GM23338 (cell line): ENCODE data around the gene TAGLN2. TPM values are rescaled to one million over a fixed set of nuclear protein-coding genes. Genes with fewer than 3 reads are reported as not detected.
A peak's percentile ranks its signal among the peaks of the same experiment; 100 is the strongest.

Experiments
- ATAC-seq: fragments of 200-7000 bp; cut with Tn5 transposase; 3 replicates; pipeline ENCODE4 v1.9.1; 2020
- DNase-seq: peaks from one replicate; pipeline ENCODE4 v3.0.0-alpha.2; 2015; ENCODE audit warnings: low spot score
- H2AFZ ChIP-seq: fragments of 200-600 bp; sonication (generic); 2 replicates; pipeline ENCODE4 v1.8.0; 2016; ENCODE audit warnings: antibody characterized with exemption, mild to moderate bottlenecking, moderate library complexity
- H3F3A ChIP-seq: fragments of 200-600 bp; sonication (generic); replicated peaks from 2 replicates; pipeline ENCODE4 v1.8.0; 2017; ENCODE audit warnings: antibody characterized with exemption, mixed run types, low read depth
- H3K27ac ChIP-seq: fragments of 200-600 bp; sonication (generic); 2 replicates; pipeline ENCODE4 v1.6.1; 2016; ENCODE audit warnings: low read depth
- H3K27me3 ChIP-seq: fragments of 200-600 bp; sonication (generic); 2 replicates; pipeline ENCODE4 v1.8.0; 2016; ENCODE audit warnings: mild to moderate bottlenecking, mixed run types, moderate library complexity; ENCODE audit not compliant: insufficient read depth
- H3K36me3 ChIP-seq: fragments of 200-600 bp; sonication (generic); 2 replicates; pipeline ENCODE4 v1.8.0; 2016; ENCODE audit warnings: mild to moderate bottlenecking; ENCODE audit not compliant: insufficient read depth
- H3K4me1 ChIP-seq: fragments of 200-600 bp; sonication (generic); 2 replicates; pipeline ENCODE4 v1.8.0; 2016; ENCODE audit warnings: mild to moderate bottlenecking, moderate library complexity; ENCODE audit not compliant: insufficient read depth
- H3K4me2 ChIP-seq: fragments of 200-600 bp; sonication (generic); 2 replicates; pipeline ENCODE4 v1.7.1; 2017; ENCODE audit warnings: mixed run types
- H3K4me3 ChIP-seq: fragments of 200-600 bp; sonication (generic); 2 replicates; pipeline ENCODE4 v1.6.1; 2016; ENCODE audit warnings: mixed run types
- H3K79me2 ChIP-seq: fragments of 200-600 bp; sonication (generic); replicated peaks from 2 replicates; pipeline ENCODE4 v1.8.0; 2017; ENCODE audit warnings: mild to moderate bottlenecking; ENCODE audit not compliant: insufficient read depth
- H3K9me2 ChIP-seq: fragments of 200-600 bp; sonication (generic); 2 replicates; pipeline ENCODE4 v1.8.0; 2017; ENCODE audit not compliant: insufficient read depth
- H4K20me1 ChIP-seq: fragments of 200-600 bp; sonication (generic); replicated peaks from 2 replicates; pipeline ENCODE4 v1.8.0; 2017; ENCODE audit warnings: mild to moderate bottlenecking; ENCODE audit not compliant: insufficient read depth
- H3K27ac Mint-ChIP-seq: 2 replicates; pipeline ENCODE4 v1.8.0; 2020; ENCODE audit warnings: inconsistent platforms, mild to moderate bottlenecking, moderate library complexity, mixed read lengths
- H3K27me3 Mint-ChIP-seq: 3 replicates; pipeline ENCODE4 v1.8.0; 2022; ENCODE audit warnings: low read depth, mild to moderate bottlenecking, moderate library complexity, mixed read lengths, inconsistent platforms; ENCODE audit not compliant: insufficient read depth, poor library complexity
- H3K36me3 Mint-ChIP-seq: 3 replicates; pipeline ENCODE4 v1.8.0; 2021; ENCODE audit warnings: low read depth, mild to moderate bottlenecking, inconsistent platforms, moderate library complexity, mixed read lengths
- H3K4me1 Mint-ChIP-seq: 3 replicates; pipeline ENCODE4 v1.8.0; 2020; ENCODE audit warnings: mild to moderate bottlenecking, inconsistent platforms, mixed read lengths
- H3K4me3 Mint-ChIP-seq: 3 replicates; pipeline ENCODE4 v1.8.0; 2021; ENCODE audit warnings: moderate library complexity, mild to moderate bottlenecking, inconsistent platforms, mixed read lengths
- H3K9me3 Mint-ChIP-seq: 3 replicates; pipeline ENCODE4 v1.8.0; 2020; ENCODE audit warnings: moderate library complexity, mild to moderate bottlenecking, inconsistent platforms, mixed read lengths
- CREB1 ChIP-seq: fragments of 250-450 bp; sonication (Bioruptor Pico); IDR thresholded peaks from 2 replicates; pipeline ENCODE4 v1.5.0; 2020; ENCODE audit warnings: low read depth, mild to moderate bottlenecking, moderate library complexity
- CTCF ChIP-seq, 2 experiments: fragments of 200-600 bp in 1 of 2; sonication (generic) in 1 of 2; conservative IDR thresholded peaks; 2 replicates each; pipeline versions ENCODE4 v1.5.1 to v1.6.1; 2016 to 2017; ENCODE audit warnings: antibody characterized with exemption in 2 of 2, low read depth in 2 of 2, mild to moderate bottlenecking in 2 of 2, moderate library complexity in 1 of 2
- ETS1 ChIP-seq: IDR thresholded peaks from 2 replicates; pipeline ENCODE4 v1.6.1; 2016; ENCODE audit warnings: antibody characterized with exemption
- JUNB ChIP-seq: IDR thresholded peaks from one replicate; pipeline ENCODE4 v1.6.1; 2016; ENCODE audit warnings: antibody characterized with exemption; ENCODE audit not compliant: unreplicated experiment
- STAT1 ChIP-seq: IDR thresholded peaks from one replicate; pipeline ENCODE4 v1.6.1; 2016; ENCODE audit warnings: antibody characterized with exemption; ENCODE audit not compliant: unreplicated experiment
- ZNF114 ChIP-seq: fragments of 250-450 bp; sonication (Bioruptor Pico); IDR thresholded peaks from 2 replicates; pipeline ENCODE4 v1.5.0; 2020; ENCODE audit warnings: mild to moderate bottlenecking, moderate library complexity
- ZNF331 ChIP-seq: fragments of 250-450 bp; sonication (Bioruptor Pico); IDR thresholded peaks from 2 replicates; pipeline ENCODE4 v1.5.0; 2020; ENCODE audit warnings: low read depth, mild to moderate bottlenecking, moderate library complexity
- ZNF462 ChIP-seq: fragments of 250-450 bp; sonication (Bioruptor Pico); IDR thresholded peaks from 2 replicates; pipeline ENCODE4 v1.5.0; 2020; ENCODE audit warnings: mild to moderate bottlenecking, moderate library complexity
- polyA plus RNA-seq: library from polyadenylated mRNA; unstranded; fragments of >200 nt; fragmentation: Nextera tagmentation; extraction: Ambion mirVana; gene quantifications from 2 replicates; pipeline ENCODE4 v1.2.1, GENCODE V29; 2016
- total RNA-seq: library from RNA; depleted of rRNA; stranded (reverse); fragments of >200 nt; shearing (Covaris generic); gene quantifications from 2 replicates; pipeline ENCODE4 v1.2.3, GENCODE V29; 2014
- TF ChIP-seq, protein P1 (sequence below): IDR thresholded peaks from one replicate; pipeline ENCODE4 v1.6.1; 2018; ENCODE audit warnings: antibody characterized with exemption; ENCODE audit not compliant: unreplicated experiment

Gene TAGLN2
- total and polyA plus RNA-seq, 2 experiments from 2014 or later: 58.2 to 60.1 TPM

DNA sequence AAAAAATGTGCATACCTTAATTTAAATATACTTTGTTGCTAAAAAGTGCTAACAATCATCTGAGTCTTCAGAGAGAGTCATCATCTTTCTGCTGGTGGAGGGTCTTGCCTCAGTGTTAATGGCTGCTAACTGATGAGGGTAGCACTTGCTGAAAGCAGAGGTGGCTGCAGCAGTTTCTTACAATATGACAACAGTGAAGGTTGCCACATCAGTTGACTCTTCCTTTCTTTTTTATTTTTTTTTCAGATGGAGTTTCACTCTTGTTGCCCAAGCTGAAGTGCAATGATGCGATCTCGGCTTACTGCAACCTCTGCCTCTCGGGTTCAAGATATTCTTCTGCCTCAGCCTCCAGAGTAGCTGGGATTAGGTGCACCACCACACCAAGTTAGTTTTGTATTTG, 22.8 kb downstream of the TAGLN2 start (continued):
- TF ChIP-seq CTCF (conservative IDR thresholded peaks at IDR 0.05; ENCODE audit: low read depth in 2 of 2) (no peak), STAT1 (no peak), ZNF331 (CRISPR knock-in tag) (no peak), CREB1 (CRISPR knock-in tag) (no peak)
- TF ChIP-seq, protein P1, sequence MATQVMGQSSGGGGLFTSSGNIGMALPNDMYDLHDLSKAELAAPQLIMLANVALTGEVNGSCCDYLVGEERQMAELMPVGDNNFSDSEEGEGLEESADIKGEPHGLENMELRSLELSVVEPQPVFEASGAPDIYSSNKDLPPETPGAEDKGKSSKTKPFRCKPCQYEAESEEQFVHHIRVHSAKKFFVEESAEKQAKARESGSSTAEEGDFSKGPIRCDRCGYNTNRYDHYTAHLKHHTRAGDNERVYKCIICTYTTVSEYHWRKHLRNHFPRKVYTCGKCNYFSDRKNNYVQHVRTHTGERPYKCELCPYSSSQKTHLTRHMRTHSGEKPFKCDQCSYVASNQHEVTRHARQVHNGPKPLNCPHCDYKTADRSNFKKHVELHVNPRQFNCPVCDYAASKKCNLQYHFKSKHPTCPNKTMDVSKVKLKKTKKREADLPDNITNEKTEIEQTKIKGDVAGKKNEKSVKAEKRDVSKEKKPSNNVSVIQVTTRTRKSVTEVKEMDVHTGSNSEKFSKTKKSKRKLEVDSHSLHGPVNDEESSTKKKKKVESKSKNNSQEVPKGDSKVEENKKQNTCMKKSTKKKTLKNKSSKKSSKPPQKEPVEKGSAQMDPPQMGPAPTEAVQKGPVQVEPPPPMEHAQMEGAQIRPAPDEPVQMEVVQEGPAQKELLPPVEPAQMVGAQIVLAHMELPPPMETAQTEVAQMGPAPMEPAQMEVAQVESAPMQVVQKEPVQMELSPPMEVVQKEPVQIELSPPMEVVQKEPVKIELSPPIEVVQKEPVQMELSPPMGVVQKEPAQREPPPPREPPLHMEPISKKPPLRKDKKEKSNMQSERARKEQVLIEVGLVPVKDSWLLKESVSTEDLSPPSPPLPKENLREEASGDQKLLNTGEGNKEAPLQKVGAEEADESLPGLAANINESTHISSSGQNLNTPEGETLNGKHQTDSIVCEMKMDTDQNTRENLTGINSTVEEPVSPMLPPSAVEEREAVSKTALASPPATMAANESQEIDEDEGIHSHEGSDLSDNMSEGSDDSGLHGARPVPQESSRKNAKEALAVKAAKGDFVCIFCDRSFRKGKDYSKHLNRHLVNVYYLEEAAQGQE: no peak

DNA sequence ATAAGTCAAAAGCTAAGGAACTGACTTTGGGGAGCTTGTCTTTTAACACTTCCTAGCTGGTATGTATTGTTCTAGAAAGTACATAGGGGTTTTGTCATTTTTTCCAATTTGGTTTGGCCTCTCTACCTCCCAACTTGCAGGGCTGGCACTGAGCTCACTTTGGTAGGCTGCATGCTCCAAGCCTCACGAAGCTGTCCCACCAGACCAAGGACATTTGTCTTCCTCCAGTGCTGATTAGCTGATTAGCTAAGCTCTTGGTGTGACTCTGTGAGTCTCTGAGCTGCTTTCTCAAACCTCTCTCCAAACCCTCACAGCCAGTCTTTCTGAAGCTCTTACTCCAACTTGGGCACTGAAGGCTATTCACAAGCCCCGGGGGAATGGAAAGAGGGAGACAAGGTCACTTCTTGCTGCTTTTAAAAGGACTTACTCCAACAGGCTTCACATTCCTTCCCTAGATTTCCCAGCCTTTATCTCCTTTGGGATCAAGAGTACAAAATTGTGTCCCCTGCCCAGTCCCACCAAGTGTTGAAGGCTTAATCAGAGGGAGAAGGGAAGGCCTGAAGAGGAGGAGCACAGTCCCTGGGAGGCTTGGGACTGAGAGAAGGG, 24.4 kb downstream of the TAGLN2 start:
- Histone ChIP-seq H3K4me1 (peaks cover 12% of the 10 kb centered on the region), H3K27me3 (peaks cover 17% of the 10 kb centered on the region), H3K4me3 (no peak overlapping the region), H3K79me2 (no peaks in the 10 kb centered on the region), H3K4me2 (no peak overlapping the region), H3K36me3 (no peaks in the 10 kb centered on the region), H4K20me1 (no peaks in the 10 kb centered on the region), H3F3A (no peaks in the 10 kb centered on the region), H3K27ac (no peak overlapping the region), H3K9me2 (no peaks in the 10 kb centered on the region), H2AFZ (peak overlapping the region; percentile 94; the same call in 1 of the 2 replicates)
- H3K4me1 Mint-ChIP-seq: peaks cover 15% of the 10 kb centered on the region
- ATAC-seq: no peak
- peaks cover 22% of the 10 kb centered on the region for H3K27me3 Mint-ChIP-seq
- DNase-seq: no peak
- H3K4me3 Mint-ChIP-seq: no peak overlapping the region; the same call in 1 of the 3 replicates
- H3K9me3 Mint-ChIP-seq: peaks cover 9% of the 10 kb centered on the region; the same call in 2 of the 3 replicates
- H3K36me3 Mint-ChIP-seq: peaks cover 3% of the 10 kb centered on the region; the same call in 1 of the 3 replicates
- no peak overlapping the region for H3K27ac Mint-ChIP-seq
- TF ChIP-seq JUNB (no peak), ZNF114 (CRISPR knock-in tag) (no peak), CREB1 (CRISPR knock-in tag) (no peak), STAT1 (no peak), ZNF462 (CRISPR knock-in tag) (no peak), ETS1 (no peak)
